ENCODE data around the gene OR2B2.

OR2B2 gene

DNA sequence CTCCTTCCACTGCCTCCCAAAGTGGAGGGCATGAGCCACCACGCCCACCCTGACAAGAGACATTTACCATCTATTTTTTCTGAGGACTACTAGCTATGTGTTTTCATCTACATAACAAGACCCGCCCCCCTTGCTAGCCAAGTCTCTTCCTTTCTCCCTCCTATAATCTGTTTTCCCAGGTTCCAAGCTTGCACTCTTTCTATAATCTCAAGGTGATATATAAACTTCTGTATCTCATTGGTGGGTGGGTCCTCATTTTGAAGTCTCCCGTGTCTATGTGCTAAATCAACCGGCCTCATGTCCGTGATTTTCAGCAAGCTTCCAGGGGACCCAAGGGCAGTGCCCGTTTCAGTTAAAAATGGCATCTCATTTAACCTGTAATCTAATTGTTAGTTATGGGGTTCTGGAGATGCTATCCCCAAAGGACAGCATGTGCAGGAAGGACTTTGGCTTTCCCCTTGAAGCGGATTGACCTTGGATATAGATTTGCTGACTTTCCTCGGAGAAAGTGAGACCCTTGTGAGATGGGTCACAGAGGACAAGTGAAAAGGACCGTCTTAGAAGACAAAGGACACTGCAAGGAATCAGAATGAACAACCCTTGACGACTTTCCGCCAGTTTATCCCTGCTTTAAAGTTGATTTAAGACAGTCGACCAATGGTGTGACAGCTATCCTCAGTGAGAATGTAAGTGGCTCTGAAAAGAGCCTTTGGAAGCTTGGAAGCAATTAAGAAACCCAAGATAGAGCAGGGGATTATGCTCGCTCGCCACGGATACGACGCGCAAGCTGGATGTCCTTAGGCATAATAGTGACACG, 22.4 kb downstream of the OR2B2 start:
- TF ChIP-seq, protein P1, sequence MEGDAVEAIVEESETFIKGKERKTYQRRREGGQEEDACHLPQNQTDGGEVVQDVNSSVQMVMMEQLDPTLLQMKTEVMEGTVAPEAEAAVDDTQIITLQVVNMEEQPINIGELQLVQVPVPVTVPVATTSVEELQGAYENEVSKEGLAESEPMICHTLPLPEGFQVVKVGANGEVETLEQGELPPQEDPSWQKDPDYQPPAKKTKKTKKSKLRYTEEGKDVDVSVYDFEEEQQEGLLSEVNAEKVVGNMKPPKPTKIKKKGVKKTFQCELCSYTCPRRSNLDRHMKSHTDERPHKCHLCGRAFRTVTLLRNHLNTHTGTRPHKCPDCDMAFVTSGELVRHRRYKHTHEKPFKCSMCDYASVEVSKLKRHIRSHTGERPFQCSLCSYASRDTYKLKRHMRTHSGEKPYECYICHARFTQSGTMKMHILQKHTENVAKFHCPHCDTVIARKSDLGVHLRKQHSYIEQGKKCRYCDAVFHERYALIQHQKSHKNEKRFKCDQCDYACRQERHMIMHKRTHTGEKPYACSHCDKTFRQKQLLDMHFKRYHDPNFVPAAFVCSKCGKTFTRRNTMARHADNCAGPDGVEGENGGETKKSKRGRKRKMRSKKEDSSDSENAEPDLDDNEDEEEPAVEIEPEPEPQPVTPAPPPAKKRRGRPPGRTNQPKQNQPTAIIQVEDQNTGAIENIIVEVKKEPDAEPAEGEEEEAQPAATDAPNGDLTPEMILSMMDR (IDR thresholded peaks at IDR 0.05; ENCODE audit: extremely low read depth, insufficient read depth, missing control alignments) = no peak
- DNase-seq (ENCODE audit: low spot score) = no peak
- in situ Hi-C loops (cut with MboI; ENCODE audit: low pct_unique_long_range_greater_than_20kb, low sequenced_read_pairs, unreplicated experiment) = loop anchor here (10.0 kb wide), 2 partner anchors 85 to 735 kb away; a partner anchor contains a TSS

DNA sequence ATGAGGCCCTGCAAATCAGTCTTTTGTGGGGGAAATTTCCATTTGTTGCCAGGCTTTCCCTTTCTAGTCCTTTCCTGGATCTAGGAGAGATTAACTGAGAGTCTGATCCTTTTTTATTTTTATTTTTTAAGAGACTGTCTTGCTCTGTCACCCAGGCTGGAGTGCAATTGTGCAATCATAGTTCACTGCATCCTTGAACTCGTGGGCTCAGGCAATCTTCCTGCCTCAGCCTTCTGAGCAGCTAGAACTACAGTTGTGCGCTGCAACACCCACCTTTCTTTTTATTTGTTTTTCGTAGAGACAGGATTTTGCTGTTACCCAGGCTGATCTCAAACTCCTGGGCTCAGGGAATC, 22.9 kb downstream of the OR2B2 start:
- DNase-seq (ENCODE audit: low spot score) = no peak
- in situ Hi-C loops (cut with MboI; ENCODE audit: low pct_unique_long_range_greater_than_20kb, low sequenced_read_pairs, unreplicated experiment) = no loop called here
- TF ChIP-seq, protein P1 (IDR thresholded peaks at IDR 0.05; ENCODE audit: extremely low read depth, insufficient read depth, missing control alignments) = no peak

DNA sequence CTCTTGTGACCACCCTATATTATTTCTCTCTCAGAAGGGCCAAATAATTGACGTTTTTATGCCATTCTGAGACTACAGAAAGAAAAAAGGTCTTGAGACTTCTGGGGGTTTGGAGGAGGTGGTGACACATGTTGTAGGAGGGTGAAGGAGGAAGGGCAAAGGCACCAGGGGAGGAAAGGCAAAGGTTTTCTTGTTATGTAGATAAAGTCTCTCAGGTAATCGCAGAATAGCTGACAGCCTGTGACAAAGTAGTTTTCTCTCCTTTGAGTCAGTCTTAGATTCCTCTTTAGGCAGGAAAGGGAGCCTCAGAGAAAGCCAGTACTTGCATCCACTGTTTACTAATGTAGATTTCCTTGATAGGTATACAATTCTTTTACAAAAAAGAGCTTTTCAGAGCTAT, 23.6 kb downstream of the OR2B2 start:
- DNase-seq (ENCODE audit: low spot score) = no peak
- TF ChIP-seq, protein P1 (IDR thresholded peaks at IDR 0.05; ENCODE audit: extremely low read depth, insufficient read depth, missing control alignments) = no peak
- in situ Hi-C loops (cut with MboI; ENCODE audit: low pct_unique_long_range_greater_than_20kb, low sequenced_read_pairs, unreplicated experiment) = no loop called here

DNA sequence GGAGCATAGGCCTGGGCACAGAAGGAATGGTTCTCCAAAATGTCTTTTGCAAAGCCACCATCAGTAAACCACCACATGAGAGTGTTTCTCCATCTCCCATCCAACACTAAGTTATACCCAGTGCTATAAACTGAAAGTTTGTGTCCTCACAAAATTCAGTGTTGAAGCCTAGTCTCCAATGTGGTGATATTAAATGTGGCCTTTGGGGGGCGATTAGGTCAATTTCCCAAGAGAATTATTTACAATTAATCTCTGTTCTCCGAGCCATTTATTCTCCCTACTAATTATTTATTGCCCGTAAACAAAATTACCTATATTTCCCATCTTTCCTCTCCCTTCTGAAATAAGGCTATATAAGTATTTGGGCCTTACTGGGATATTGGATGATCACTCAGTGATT, 26.1 kb downstream of the OR2B2 start:
- no peak for DNase-seq (ENCODE audit: low spot score)
- TF ChIP-seq, protein P1 (IDR thresholded peaks at IDR 0.05; ENCODE audit: extremely low read depth, insufficient read depth, missing control alignments) = no peak
- in situ Hi-C loops (cut with MboI; ENCODE audit: low pct_unique_long_range_greater_than_20kb, low sequenced_read_pairs, unreplicated experiment) = no loop called here

DNA sequence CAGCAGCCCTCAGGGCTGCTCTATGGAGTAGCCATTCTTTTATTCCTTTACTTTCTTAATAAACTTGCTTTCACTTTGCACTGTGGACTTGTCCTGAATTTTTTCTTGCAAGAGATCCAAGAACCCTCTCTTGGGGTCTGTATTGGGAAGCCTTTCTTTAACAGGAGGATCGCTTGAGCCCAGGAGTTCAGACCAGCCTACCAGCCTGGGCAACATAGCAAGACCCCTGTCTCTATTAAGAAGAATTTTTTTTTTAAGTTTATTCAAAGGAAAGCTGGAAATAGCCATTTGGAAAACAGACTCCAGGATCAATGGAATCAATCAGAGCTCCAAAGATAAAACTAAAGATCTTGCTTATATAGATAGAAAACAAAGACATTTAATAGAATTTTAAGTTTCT, 29.1 kb downstream of the OR2B2 start:
- TF ChIP-seq, protein P1 (IDR thresholded peaks at IDR 0.05; ENCODE audit: extremely low read depth, insufficient read depth, missing control alignments) = no peak
- in situ Hi-C loops (cut with MboI; ENCODE audit: low pct_unique_long_range_greater_than_20kb, low sequenced_read_pairs, unreplicated experiment) = no loop called here

DNA sequence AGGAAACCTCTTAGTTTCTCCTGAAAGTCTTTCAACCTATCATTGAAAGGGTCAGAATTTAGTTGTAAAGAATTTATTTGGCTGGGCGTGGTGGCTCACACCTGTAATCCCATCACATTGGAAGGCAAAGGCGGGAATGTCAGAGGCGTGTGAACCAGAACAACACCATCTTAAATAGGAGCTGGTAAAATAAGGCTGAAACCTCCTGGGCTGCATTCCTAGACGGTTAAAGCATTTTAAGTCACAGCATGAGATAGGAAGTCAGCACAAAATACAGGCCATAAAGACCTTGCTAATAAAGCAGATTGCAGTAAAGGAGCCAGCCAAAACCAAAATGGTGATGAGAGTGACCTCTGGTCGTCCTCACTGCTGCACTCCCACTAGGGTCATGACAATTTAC, 29.6 kb downstream of the OR2B2 start:
- TF ChIP-seq, protein P1 (IDR thresholded peaks at IDR 0.05; ENCODE audit: extremely low read depth, insufficient read depth, missing control alignments) = no peak
- DNase-seq (ENCODE audit: low spot score) = no peak
- in situ Hi-C loops (cut with MboI; ENCODE audit: low pct_unique_long_range_greater_than_20kb, low sequenced_read_pairs, unreplicated experiment) = no loop called here

More for the DNA sequence above, 29.1 kb downstream of the OR2B2 start:
- DNase-seq (ENCODE audit: low spot score) = no peak
